ENCODE data around the gene L1CAM. TPM values are rescaled to one million over a fixed set of nuclear protein-coding genes. Genes with fewer than 3 reads are reported as not detected.

The L1CAM gene
- total RNA-seq, 2 experiments from 2014 or later = not detected

- BruUV-seq (replicated peaks) = no TSS peak
- Histone ChIP-seq H3K79me2 (ENCODE audit: insufficient read depth, low read depth, low read length) (no peaks in the 10 kb centered on the region), H3K4me2 (ENCODE audit: low read length) (peak overlapping the region; percentile 48), H4K20me1 (ENCODE audit: insufficient read depth, low read length) (no peaks in the 10 kb centered on the region), H3K27ac (ENCODE audit: low read depth, low read length, poor library complexity, severe bottlenecking) (peak overlapping the region; percentile 65), H3K36me3 (ENCODE audit: insufficient read depth, low read length) (no peaks in the 10 kb centered on the region), H3K9me2 (ENCODE audit: insufficient read depth, low read length) (no peaks in the 10 kb centered on the region), H2AFZ (ENCODE audit: low read length) (peak overlapping the region; percentile 64; the same call in 1 of the 2 replicates), H3K9me3 (ENCODE audit: low read length) (no peaks in the 10 kb centered on the region), H3K4me1 (ENCODE audit: insufficient read depth, low read length, poor library complexity, severe bottlenecking) (peaks cover 43% of the 10 kb centered on the region), H3K4me3 (ENCODE audit: low read depth, low read length, poor library complexity, severe bottlenecking) (peak overlapping the region; percentile 7)
- intact Hi-C loops (cut with micrococcal nuclease; ENCODE audit: unreplicated experiment) = no loop called here
- DNase-seq (ENCODE audit: low spot score) = peak; percentile 87
- POLR2A ChIA-PET = interaction anchor here (0.7 to 1.4 kb wide), 3 partner anchors 10 to 172 kb away, joined by 3 to 5 read pairs (median 3); partner anchors contain the start of gene ARHGAP4
- CTCF ChIA-PET (ENCODE audit: unreplicated experiment) = no interaction called here
- TF ChIP-seq CTCF (conservative IDR thresholded peaks at IDR 0.05; ENCODE audit: low read length) = no peak
- TF ChIP-seq EZH2phosphoT487 (IDR thresholded peaks at IDR 0.05; ENCODE audit: borderline replicate concordance, low read depth, low read length) = no peak
These were observed 15.1 kb upstream of the L1CAM start for GRCh38 chrX:153900831-153901752.

- H3K36me3 ChIP-seq (ENCODE audit: insufficient read depth, low read length) = no peaks in the 10 kb centered on the region
- TF ChIP-seq CTCF (conservative IDR thresholded peaks at IDR 0.05; ENCODE audit: low read length) = no peak
- TF ChIP-seq EZH2phosphoT487 (IDR thresholded peaks at IDR 0.05; ENCODE audit: borderline replicate concordance, low read depth, low read length) = no peak
- H3K79me2 ChIP-seq (ENCODE audit: insufficient read depth, low read depth, low read length) = no peaks in the 10 kb centered on the region
- no peak for DNase-seq (ENCODE audit: low spot score)
- POLR2A ChIA-PET = no interaction called here
- H3K4me1 ChIP-seq (ENCODE audit: insufficient read depth, low read length, poor library complexity, severe bottlenecking) = peaks cover 27% of the 10 kb centered on the region
- H3K9me2 ChIP-seq (ENCODE audit: insufficient read depth, low read length) = no peaks in the 10 kb centered on the region
- H3K4me2 ChIP-seq (ENCODE audit: low read length) = no peak overlapping the region
- H4K20me1 ChIP-seq (ENCODE audit: insufficient read depth, low read length) = no peaks in the 10 kb centered on the region
- no peak overlapping the region for H3K27ac ChIP-seq (ENCODE audit: low read depth, low read length, poor library complexity, severe bottlenecking)
- no peaks in the 10 kb centered on the region for H3K9me3 ChIP-seq (ENCODE audit: low read length)
- BruUV-seq (replicated peaks) = no TSS peak
- CTCF ChIA-PET (ENCODE audit: unreplicated experiment) = no interaction called here
- H2AFZ ChIP-seq (ENCODE audit: low read length) = no peak overlapping the region
- intact Hi-C loops (cut with micrococcal nuclease; ENCODE audit: unreplicated experiment) = no loop called here
- H3K4me3 ChIP-seq (ENCODE audit: low read depth, low read length, poor library complexity, severe bottlenecking) = no peak overlapping the region
These were observed 11.9 kb upstream of the L1CAM start for GRCh38 chrX:153897899-153898298.

- no peak overlapping the region for H3K4me2 ChIP-seq (ENCODE audit: low read length)
These were observed 3.1 kb upstream of the L1CAM start for GRCh38 chrX:153889123-153889522.

More at GRCh38 chrX:153889123-153889522, 3.1 kb upstream of the L1CAM start:
- Histone ChIP-seq H3K36me3 (ENCODE audit: insufficient read depth, low read length) (no peaks in the 10 kb centered on the region), H3K9me3 (ENCODE audit: low read length) (no peaks in the 10 kb centered on the region), H3K4me1 (ENCODE audit: insufficient read depth, low read length, poor library complexity, severe bottlenecking) (no peaks in the 10 kb centered on the region), H3K27ac (ENCODE audit: low read depth, low read length, poor library complexity, severe bottlenecking) (no peak overlapping the region), H2AFZ (ENCODE audit: low read length) (no peak overlapping the region), H3K4me3 (ENCODE audit: low read depth, low read length, poor library complexity, severe bottlenecking) (no peak overlapping the region), H4K20me1 (ENCODE audit: insufficient read depth, low read length) (no peaks in the 10 kb centered on the region), H3K9me2 (ENCODE audit: insufficient read depth, low read length) (no peaks in the 10 kb centered on the region), H3K79me2 (ENCODE audit: insufficient read depth, low read depth, low read length) (no peaks in the 10 kb centered on the region)
- BruUV-seq (replicated peaks) = no TSS peak
- ChIA-PET POLR2A (no interaction called here), CTCF (ENCODE audit: unreplicated experiment) (no interaction called here)
- intact Hi-C loops (cut with micrococcal nuclease; ENCODE audit: unreplicated experiment) = loop anchor here (10.0 kb wide), 1 partner anchor 64 kb away; no protein-coding TSS in a partner anchor
- DNase-seq (ENCODE audit: low spot score) = no peak
- no peak for TF ChIP-seq CTCF (conservative IDR thresholded peaks at IDR 0.05; ENCODE audit: low read length)
